Fibroblast of upper back skin (primary cell): Measurements from ENCODE around the gene ANKMY1.

ENCODE experiments used
- DNase-seq: peaks from one replicate; pipeline ENCODE4 v3.0.0-alpha.2; 2013

The ANKMY1 gene

GRCh38 chr2:240578488-240578887, 20.7 kb upstream of the ANKMY1 start:
- DNase-seq: no peak

- no peak for DNase-seq
Observed at GRCh38 chr2:240578110-240578450, 20.3 kb upstream of the ANKMY1 start.

DNA sequence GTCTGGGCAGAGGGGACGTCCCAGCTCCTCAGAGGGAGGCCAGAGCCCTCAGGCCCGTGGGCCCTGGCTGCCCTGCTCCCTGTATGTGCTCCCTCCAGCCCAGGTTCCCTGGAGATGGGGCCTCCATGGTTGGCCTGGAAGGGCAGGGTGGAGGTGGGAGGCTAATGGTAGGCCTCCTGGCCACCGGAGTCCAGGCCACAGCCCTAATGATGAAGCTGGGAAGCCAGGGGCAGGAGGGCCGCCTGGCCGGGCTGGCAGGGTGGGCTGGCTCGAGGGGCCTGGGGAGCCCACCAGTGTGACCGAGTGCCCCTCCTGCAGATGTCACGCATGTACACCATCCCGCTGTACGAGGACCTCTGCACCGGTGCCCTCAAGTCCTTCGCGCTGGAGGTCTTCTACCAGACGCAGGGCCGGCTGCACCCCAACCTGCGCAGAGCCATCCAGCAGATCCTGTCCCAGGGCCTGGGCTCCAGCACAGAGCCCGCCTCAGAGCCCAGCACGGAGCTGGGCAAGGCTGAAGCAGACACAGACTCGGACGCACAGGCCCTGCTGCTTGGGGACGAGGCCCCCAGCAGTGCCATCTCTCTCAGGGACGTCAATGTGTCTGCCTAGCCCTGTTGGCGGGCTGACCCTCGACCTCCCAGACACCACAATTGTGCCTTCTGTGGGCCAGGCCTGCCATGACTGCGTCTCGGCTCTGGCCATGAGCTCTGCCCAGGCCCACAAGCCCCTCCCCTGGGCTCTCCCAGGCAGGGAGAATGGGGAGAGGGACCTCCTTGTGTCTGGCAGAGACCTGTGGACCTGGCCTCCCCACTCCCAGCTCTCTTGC, 19.7 kb upstream of the ANKMY1 start:
- no peak for DNase-seq

DNA sequence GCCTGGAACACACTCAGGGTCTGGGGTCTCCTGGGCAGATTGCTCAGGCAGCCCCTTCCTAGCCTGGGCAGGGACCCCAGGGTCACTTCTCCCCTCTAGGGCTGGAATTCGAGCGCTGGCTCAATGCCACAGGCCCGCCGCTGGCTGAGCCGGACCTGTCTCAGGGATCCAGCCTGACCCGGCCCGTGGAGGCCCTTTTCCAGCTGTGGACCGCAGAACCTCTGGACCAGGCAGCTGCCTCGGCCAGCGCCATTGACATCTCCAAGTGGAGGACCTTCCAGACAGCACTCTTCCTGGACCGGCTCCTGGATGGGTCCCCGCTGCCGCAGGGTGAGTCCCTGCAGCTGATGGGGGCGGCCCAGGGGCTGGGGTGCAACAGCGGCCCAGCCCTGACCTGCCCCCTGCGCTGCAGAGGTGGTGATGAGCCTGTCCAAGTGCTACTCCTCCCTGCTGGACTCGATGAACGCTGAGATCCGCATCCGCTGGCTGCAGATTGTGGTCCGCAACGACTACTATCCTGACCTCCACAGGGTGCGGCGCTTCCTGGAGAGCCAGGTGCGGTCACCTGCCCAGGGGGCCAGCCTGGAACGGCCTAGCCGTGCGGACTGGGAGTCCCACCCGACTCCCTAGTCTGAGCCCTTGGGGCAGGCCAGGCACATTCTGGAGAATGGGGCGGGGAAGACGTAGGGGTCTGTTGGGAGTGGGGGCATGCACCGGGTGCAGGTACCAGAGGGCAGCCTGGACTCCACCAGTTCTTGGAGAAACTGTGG, 18.8 kb upstream of the ANKMY1 start:
- no peak for DNase-seq

- no peak for DNase-seq
Observed at GRCh38 chr2:240576036-240576435, 18.2 kb upstream of the ANKMY1 start.

DNA sequence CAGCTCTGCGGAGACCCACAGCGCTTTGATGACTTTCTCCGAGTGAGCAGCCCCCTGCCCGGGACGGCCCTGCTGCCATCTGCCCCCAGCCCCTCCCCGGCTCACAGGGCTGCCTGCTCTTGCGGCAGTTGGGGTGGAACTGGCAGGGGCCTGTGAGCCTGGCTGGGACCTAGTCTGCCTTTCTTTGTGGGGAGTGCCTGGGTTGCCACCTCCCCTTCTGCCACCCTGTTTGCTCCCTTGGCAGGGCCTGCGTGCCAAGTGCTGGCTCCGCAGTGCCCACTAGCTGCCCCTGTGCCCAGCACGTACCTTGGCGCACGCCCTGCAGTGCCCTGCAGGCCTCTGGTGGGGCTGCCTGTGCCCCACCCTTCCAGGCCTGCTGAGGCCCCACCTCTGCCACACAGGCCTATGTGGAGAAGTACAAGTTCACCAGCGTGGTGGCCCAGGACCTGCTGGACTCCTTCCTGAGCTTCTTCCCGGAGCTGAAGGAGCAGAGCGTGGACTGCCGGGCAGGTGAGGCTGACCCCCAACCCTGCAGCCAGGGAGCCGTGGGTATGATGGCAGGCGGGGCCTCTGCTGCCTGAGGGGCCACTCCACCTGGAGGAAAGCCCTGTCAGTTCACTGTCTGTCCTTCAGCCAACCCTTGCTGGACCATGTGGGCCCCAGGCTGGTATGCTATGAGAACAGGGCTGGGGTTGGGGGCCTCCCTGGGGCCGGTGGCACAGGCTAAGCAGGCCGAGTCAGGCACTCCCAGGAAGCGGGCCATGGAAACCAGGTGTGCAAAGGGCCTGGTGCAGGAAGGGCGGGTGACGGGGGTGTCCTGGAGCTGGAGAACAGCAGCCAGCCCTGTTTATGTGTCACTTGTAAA, 17.5 kb upstream of the ANKMY1 start:
- no peak for DNase-seq

GRCh38 chr2:240574386-240575100, 16.8 kb upstream of the ANKMY1 start:
- no peak for DNase-seq

- no peak for DNase-seq
Observed at GRCh38 chr2:240573516-240574385, 16.0 kb upstream of the ANKMY1 start.

DNA sequence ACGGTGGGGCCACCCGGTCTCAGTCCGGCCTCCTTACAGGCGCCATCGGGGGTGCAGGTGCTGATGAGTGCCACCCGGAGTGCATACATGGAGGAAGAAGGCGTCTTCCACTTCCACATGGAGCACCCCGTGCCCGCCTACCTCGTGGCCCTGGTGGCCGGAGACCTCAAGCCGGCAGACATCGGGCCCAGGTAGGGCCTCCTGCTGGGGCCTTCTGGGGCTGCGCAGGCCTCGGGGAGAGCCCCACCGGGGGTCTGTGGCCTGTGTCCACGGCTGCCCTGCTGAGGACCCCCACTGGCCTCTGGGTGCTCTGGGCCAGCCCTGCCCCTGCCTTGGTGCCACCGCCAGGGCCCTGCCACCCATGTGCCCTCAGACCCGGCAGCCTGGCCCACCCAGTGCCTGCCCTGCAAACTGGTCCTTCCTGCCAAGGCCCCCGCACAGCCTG, 15.3 kb upstream of the ANKMY1 start:
- DNase-seq: no peak

GRCh38 chr2:240572141-240573031, 14.6 kb upstream of the ANKMY1 start:
- no peak for DNase-seq

GRCh38 chr2:240571314-240571973, 13.7 kb upstream of the ANKMY1 start:
- DNase-seq: no peak

DNA sequence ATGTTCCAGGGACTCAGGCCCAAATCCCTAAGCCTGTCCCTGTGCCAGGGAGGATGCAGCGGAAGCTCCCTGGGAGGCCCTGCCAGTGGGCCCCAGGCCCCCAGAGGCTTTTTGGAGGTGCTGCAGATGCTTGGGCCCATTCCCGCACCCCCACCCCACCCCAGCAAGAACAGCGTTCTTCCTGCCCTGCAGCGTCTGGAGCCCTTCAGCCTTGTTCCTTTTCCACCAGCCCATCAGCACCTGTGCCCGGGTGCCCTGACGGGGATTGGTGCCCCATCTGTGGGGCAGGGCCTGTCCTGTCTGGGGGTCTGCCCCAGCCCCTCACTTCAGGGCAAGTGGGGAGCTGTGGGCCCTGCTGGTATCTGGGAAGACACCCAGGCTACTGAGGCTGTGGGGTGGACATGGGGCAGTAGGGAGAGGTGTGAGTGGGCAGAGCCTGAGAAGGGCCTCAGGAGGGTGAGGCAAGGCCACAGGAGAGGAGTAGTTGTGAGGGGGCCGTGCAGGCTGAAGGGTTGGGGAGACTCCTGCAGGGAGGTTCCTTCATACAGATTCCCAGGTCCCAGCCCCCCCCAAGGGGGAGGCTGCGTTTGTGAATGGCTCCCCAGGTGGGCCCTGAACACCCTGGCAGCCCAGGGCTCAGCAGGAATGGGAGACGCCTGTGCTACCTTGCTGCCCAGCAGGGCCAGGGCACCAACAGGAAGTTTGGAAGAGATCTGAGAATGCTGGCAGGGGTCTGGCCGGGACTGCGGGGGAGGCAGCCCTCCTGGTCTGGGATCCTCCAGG, 12.9 kb upstream of the ANKMY1 start:
- DNase-seq: no peak

DNA sequence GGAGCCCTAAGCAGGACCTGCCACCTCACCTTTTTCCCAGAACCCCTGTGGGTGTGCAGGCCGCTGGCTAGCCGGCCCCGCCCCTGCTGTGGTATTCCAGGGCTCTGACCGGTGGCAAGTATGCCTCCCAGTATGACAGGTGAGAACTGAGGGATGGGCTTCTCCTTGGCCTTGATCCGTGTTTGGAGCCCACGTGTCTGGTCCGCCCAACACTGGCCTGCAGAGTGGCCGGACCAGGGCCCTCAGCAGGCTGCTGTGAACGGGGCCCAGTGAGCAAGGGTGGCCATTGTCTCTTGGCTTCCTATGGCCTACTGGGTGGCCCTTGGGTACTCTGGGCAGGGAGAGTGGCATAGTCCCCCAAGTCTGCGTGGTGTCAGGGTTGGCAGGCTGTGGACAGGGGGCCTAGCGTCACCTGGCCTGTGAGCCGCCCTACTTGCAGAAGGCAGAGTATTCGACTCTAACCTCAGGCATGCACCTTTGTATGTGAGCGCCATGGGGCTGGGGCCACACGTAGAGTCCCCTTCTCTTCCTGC, 12.3 kb upstream of the ANKMY1 start:
- DNase-seq: no peak

- DNase-seq: no peak
Observed at GRCh38 chr2:240569523-240569997, 11.8 kb upstream of the ANKMY1 start.

- peak; percentile 45 for DNase-seq
Observed at GRCh38 chr2:240568678-240569522, 11.1 kb upstream of the ANKMY1 start.

DNA sequence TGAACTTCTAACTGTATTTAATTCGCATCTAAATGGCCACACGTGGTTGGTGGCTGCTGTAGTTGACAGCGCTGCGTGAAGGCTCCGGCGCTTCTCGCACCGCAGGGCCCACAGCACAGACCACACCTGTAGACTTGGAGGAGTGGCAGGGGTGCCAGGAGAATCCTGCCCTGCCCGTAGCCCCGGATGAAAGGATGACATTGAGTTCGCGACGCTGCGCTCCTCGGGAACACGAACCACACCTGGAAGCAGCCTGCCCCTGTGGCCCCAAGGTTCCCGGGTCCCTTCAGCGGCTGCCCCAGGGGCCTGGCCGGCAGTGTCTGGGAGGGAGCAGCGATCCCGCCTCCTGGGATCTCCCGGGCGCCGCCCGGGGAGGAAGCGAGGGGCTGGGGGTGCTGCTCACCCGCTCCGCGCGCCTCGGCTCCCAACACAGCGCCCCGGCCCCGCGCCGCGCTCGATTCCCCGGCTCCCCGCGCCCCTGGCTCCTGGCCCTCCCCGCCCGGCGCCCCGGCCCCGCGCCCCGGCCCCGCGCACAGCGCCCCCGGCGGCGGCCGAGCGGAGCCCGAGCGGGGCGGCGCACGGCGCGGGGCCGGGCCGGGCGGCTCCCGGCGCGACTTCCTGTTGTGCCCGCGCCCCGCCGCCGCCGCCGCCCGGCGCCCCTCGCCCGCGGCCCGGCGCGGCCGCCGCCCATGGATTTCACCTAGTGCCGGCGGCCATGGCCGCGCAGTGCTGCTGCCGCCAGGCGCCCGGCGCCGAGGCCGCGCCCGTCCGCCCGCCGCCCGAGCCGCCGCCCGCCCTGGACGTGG, 10.3 kb upstream of the ANKMY1 start, which contains the start of gene RNPEPL1:
RNPEPL1 (plus strand) TSS at position 613 of the 806 bp plus-strand sequence; CDS start at position 716, 103 bp downstream.
- peak; percentile 19 for DNase-seq
